ENCODE results near the gene PCDH10. TPM values are rescaled to one million over a fixed set of nuclear protein-coding genes. Genes with fewer than 3 reads are reported as not detected.

Gene PCDH10
- total RNA-seq, 2 donors from 2014 or later, result 0.22 to 0.37 TPM

DNA sequence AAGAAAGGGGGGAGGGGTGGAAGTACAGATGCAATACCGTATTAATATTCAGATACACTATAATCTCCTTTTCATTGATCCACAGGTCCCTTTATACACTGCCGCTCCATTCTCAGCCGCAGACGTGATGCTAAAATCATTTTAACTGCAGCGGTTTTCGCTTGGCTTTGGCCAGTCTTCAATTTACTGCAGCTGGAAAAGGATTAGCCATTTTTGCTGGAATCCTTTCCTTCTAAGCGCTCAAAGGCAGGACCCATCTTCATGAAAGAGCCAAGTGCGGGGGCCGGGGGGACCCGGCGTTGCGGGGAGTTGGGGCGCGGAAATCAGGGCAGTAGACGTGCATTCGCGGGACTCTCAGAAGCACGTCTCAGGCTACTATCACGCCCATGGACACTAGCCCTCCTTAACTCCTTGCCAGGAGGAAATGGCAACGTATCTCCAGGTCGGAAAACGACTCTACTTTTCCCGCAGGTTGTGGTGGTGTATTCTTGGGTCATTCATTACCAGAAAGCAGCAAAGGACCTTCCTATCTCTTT is 1.7 kb upstream of the PCDH10 start:
- H3K4me1 ChIP-seq, result no peaks in the 10 kb centered on the region
- no peak overlapping the region for H3K9ac ChIP-seq (ENCODE audit: low read depth in 2 of 2, low read length in 2 of 2)
- H3K4me3 ChIP-seq, result no peak overlapping the region
- peaks cover 45% of the 10 kb centered on the region for H3K27me3 ChIP-seq
- no peak overlapping the region for H3K27ac ChIP-seq
- H3K9me3 ChIP-seq, result no peaks in the 10 kb centered on the region
- intact Hi-C loops (cut with DNase I), result no loop called here
- no peaks in the 10 kb centered on the region for H3K36me3 ChIP-seq
- no peak for DNase-seq
- TF ChIP-seq, protein P1, sequence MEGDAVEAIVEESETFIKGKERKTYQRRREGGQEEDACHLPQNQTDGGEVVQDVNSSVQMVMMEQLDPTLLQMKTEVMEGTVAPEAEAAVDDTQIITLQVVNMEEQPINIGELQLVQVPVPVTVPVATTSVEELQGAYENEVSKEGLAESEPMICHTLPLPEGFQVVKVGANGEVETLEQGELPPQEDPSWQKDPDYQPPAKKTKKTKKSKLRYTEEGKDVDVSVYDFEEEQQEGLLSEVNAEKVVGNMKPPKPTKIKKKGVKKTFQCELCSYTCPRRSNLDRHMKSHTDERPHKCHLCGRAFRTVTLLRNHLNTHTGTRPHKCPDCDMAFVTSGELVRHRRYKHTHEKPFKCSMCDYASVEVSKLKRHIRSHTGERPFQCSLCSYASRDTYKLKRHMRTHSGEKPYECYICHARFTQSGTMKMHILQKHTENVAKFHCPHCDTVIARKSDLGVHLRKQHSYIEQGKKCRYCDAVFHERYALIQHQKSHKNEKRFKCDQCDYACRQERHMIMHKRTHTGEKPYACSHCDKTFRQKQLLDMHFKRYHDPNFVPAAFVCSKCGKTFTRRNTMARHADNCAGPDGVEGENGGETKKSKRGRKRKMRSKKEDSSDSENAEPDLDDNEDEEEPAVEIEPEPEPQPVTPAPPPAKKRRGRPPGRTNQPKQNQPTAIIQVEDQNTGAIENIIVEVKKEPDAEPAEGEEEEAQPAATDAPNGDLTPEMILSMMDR (IDR thresholded peaks at IDR 0.05), result no peak

GRCh38 chr4:133147921-133148689 is 989 bp upstream of the PCDH10 start:
- no peaks in the 10 kb centered on the region for H3K9me3 ChIP-seq
- H3K27me3 ChIP-seq, result peaks cover 53% of the 10 kb centered on the region
- no peak overlapping the region for H3K27ac ChIP-seq
- TF ChIP-seq, protein P1 (IDR thresholded peaks at IDR 0.05), result no peak
- no peaks in the 10 kb centered on the region for H3K36me3 ChIP-seq
- H3K4me3 ChIP-seq, result no peak overlapping the region
- no peak overlapping the region for H3K9ac ChIP-seq (ENCODE audit: low read depth in 2 of 2, low read length in 2 of 2)
- no peak for DNase-seq
- intact Hi-C loops (cut with DNase I), result no loop called here
- no peaks in the 10 kb centered on the region for H3K4me1 ChIP-seq

DNA sequence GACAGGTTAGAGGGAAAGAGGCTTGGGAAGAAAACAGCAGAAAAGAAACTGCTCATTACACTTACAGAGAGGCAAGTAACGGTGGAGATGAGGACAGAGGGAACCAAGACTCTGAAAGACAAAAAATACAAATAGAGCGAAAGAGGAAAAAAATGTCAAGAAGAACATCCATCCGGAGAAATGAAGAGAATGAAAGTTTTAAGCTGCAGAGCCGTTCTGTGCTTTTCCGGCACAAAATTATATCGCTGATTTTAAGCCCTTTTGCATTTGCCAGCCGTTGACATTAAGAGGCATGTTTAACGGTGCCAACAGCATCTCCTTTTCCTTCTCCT is 236 bp downstream of the PCDH10 start:
- peak overlapping the region; percentile 13 for H3K4me3 ChIP-seq
- no peaks in the 10 kb centered on the region for H3K9me3 ChIP-seq
- no peak overlapping the region for H3K27ac ChIP-seq
- peaks cover 57% of the 10 kb centered on the region for H3K27me3 ChIP-seq
- intact Hi-C loops (cut with DNase I), result no loop called here
- no peak for DNase-seq
- TF ChIP-seq, protein P1 (IDR thresholded peaks at IDR 0.05), result no peak
- H3K9ac ChIP-seq (ENCODE audit: low read depth in 2 of 2, low read length in 2 of 2), result no peak overlapping the region
- H3K36me3 ChIP-seq, result no peaks in the 10 kb centered on the region
- no peaks in the 10 kb centered on the region for H3K4me1 ChIP-seq

DNA sequence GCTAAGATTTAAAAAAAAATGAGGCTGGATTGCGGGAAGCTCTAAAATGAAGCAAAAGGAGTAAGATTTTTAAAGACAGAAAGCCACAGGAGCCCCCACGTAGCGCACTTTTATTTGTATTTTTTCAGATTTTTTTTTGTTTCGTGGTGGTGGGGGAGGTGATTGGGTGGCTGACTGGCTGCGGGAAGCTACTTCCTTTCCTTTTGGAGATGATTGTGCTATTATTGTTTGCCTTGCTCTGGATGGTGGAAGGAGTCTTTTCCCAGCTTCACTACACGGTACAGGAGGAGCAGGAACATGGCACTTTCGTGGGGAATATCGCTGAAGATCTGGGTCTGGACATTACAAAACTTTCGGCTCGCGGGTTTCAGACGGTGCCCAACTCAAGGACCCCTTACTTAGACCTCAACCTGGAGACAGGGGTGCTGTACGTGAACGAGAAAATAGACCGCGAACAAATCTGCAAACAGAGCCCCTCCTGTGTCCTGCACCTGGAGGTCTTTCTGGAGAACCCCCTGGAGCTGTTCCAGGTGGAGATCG is 908 bp downstream of the PCDH10 start:
- Histone ChIP-seq H3K27me3 (peaks cover 57% of the 10 kb centered on the region), H3K9me3 (no peaks in the 10 kb centered on the region), H3K9ac (ENCODE audit: low read depth in 2 of 2, low read length in 2 of 2) (no peak overlapping the region), H3K4me3 (no peak overlapping the region), H3K36me3 (no peaks in the 10 kb centered on the region), H3K4me1 (no peaks in the 10 kb centered on the region), H3K27ac (no peak overlapping the region)
- intact Hi-C loops (cut with DNase I), result no loop called here
- DNase-seq, result no peak
- TF ChIP-seq, protein P1 (IDR thresholded peaks at IDR 0.05), result no peak

GRCh38 chr4:133150486-133151340 is 1.6 kb downstream of the PCDH10 start:
- H3K4me3 ChIP-seq, result no peak overlapping the region
- no peak overlapping the region for H3K9ac ChIP-seq (ENCODE audit: low read depth in 2 of 2, low read length in 2 of 2)
- H3K27me3 ChIP-seq, result peaks cover 57% of the 10 kb centered on the region
- H3K36me3 ChIP-seq, result no peaks in the 10 kb centered on the region
- no peak for DNase-seq
- intact Hi-C loops (cut with DNase I), result no loop called here
- TF ChIP-seq, protein P1 (IDR thresholded peaks at IDR 0.05), result no peak
- H3K9me3 ChIP-seq, result no peaks in the 10 kb centered on the region
- H3K27ac ChIP-seq, result no peak overlapping the region
- H3K4me1 ChIP-seq, result no peaks in the 10 kb centered on the region
